Neutrophil (primary cell): Measurements from ENCODE around the gene LIME1.

Source experiments
- H3K27ac ChIP-seq: fragments of 200-600 bp; sonication (generic); 2 replicates; pipeline ENCODE4 v1.5.1; 2016; ENCODE audit warnings: mild to moderate bottlenecking, moderate library complexity
- H3K27me3 ChIP-seq: fragments of 200-600 bp; sonication (generic); 2 replicates; pipeline ENCODE4 v1.6.0; 2016; ENCODE audit warnings: mild to moderate bottlenecking
- H3K36me3 ChIP-seq: fragments of 200-600 bp; sonication (generic); 2 replicates; pipeline ENCODE4 v1.5.1; 2017
- H3K4me1 ChIP-seq, 2 experiments: fragments of 200-600 bp in 1 of 2; sonication (generic) in 1 of 2; 1 replicate in 1 of 2; 2 replicates in 1 of 2; pipeline versions ENCODE4 v1.5.1 to v1.6.1; 2013 to 2016; ENCODE audit warnings: low read depth in 1 of 2, low read length in 1 of 2, mild to moderate bottlenecking in 1 of 2, moderate library complexity in 1 of 2; ENCODE audit not compliant: control insufficient read depth in 1 of 2, insufficient read depth in 1 of 2
- H3K4me3 ChIP-seq, 2 experiments: fragments of 200-600 bp in 1 of 2; sonication (generic) in 1 of 2; 1 replicate in 1 of 2; 2 replicates in 1 of 2; pipeline ENCODE4 v1.5.1; 2013 to 2016; ENCODE audit warnings: low read depth in 1 of 2, low read length in 1 of 2, mild to moderate bottlenecking in 1 of 2, moderate library complexity in 1 of 2
- H3K9me3 ChIP-seq: fragments of 200-600 bp; sonication (generic); 2 replicates; pipeline ENCODE4 v1.5.1; 2016
- TF ChIP-seq, protein P1 (sequence below): fragments of 200-600 bp; sonication (generic); IDR thresholded peaks from 2 replicates; pipeline ENCODE4 v1.5.1; 2016; ENCODE audit warnings: antibody characterized with exemption

Gene LIME1

DNA sequence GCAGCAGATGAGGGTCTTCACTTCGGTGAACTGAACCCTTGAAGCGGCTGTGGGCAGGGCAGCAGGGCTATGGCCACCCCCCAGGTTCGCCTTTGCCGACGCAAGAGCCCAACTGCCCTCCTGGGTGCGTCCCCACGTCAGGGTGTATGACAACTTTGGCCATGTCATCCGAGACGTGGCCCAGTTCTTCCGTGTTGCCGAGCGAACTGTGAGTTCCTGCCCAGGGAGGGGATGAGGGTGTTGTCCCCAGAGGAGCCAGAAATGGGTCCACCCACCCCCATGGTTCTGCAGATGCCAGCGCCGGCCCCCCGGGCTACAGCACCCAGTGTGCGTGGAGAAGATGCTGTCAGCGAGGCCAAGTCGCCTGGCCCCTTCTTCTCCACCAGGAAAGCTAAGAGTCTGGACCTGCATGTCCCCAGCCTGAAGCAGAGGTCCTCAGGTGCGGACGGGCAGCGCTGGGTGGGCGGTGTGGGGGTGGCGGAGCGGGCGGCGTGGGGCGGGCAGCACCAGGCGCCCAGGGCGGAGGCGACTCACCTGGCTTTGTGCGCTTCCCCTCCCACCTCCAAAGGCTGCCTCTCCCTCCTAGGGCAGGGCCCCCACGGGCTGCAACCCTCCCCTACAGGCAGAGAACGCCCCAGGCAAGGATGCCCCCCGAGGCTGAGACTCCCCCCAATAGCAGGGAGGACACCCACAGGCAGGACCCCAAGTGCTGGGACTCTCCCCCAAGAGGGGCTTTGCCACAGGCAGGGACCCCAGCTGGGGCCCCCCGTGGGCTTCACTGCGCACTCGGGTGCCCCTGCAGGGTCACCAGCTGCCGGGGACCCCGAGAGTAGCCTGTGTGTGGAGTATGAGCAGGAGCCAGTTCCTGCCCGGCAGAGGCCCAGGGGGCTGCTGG, 46.2 kb upstream of the LIME1 start:
- TF ChIP-seq, protein P1, sequence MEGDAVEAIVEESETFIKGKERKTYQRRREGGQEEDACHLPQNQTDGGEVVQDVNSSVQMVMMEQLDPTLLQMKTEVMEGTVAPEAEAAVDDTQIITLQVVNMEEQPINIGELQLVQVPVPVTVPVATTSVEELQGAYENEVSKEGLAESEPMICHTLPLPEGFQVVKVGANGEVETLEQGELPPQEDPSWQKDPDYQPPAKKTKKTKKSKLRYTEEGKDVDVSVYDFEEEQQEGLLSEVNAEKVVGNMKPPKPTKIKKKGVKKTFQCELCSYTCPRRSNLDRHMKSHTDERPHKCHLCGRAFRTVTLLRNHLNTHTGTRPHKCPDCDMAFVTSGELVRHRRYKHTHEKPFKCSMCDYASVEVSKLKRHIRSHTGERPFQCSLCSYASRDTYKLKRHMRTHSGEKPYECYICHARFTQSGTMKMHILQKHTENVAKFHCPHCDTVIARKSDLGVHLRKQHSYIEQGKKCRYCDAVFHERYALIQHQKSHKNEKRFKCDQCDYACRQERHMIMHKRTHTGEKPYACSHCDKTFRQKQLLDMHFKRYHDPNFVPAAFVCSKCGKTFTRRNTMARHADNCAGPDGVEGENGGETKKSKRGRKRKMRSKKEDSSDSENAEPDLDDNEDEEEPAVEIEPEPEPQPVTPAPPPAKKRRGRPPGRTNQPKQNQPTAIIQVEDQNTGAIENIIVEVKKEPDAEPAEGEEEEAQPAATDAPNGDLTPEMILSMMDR: no peak
- Histone ChIP-seq H3K27ac (no peak overlapping the region), H3K27me3 (no peaks in the 10 kb centered on the region), H3K4me1 (peaks cover 11 to 12% of the 10 kb centered on the region in 2 experiments), H3K9me3 (no peaks in the 10 kb centered on the region), H3K4me3 (no peak overlapping the region), H3K36me3 (peaks cover 17% of the 10 kb centered on the region)

DNA sequence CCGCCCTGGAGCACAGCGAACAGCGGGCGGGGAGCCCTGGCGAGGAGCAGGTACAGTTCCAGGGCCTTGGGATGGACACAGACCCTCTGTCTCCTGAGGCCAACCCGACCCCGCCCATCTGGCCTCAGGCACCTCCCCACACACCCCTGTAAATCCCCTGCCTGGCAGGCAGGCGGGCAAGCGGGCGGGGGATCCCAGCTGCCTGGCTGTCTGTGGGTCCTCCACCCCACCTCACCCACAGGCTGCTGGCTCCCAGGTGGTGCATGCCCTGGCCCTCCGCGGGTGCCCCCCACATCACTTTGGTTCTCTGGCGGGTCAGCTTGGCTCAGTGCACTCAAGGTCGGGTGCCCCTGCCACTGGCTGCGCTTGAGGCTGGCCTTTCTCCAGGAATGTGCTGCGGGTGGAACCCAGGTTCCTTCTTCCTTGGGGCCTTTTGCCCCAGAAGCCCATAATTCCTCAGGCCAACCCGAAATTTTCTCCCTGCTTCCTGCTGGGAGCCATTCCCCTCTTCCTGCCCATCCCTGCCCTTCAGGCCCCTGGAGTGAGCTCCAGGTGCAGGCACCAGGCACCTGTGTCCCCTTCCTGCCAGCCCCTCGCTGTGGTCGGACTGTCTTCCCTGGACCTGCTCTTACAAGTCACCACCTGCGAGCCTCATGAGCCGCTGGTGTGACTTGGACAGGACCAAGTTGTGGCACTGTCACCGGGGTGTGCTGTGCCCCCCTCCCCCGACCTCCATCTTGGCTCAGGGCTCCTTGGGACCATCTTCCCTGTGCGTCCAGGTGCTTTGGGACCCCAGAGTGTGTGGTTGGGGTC, 45.4 kb upstream of the LIME1 start:
- peaks cover 4% of the 10 kb centered on the region for H3K27me3 ChIP-seq
- TF ChIP-seq, protein P1: no peak
- H3K27ac ChIP-seq: no peak overlapping the region
- H3K4me1 ChIP-seq: peaks cover 11 to 12% of the 10 kb centered on the region in 2 experiments
- H3K4me3 ChIP-seq: no peak overlapping the region
- no peaks in the 10 kb centered on the region for H3K9me3 ChIP-seq
- H3K36me3 ChIP-seq: peaks cover 22% of the 10 kb centered on the region

DNA sequence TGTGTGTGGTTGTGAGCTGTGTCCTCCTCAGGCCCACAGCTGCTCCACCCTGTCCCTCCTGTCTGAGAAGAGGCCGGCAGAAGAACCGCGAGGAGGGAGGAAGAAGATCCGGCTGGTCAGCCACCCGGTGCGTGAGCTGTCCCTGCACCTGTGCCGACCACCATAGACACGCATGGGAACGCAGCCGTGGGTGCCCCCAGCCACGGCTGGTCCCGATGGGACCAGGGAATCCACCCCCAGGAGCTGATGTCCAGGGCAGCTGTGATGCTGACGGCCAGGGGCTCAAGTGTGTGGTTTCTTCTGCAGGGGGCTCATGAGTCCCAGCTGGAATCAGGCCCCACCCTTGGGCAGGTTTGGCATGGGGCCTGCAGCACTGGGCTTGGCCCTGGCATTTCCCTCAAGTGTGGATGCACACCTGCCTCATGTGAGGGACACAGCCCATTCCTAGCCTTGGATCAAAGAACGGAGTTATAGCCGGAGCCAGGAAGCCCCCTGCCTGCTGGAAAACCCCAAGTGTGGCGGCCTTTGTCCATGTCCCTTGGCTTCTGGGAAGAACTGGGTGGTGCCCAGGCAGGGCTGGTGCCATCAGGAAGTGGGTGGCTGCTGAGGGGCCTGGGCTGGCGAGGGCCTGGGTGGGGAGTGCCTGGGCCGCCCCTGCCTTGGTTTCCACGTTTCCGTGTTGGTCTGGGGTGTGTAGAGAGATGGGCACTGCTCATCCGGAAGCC, 44.6 kb upstream of the LIME1 start:
- no peak overlapping the region for H3K27ac ChIP-seq
- peaks cover 5 to 10% of the 10 kb centered on the region in 2 experiments for H3K4me1 ChIP-seq
- no peaks in the 10 kb centered on the region for H3K9me3 ChIP-seq
- no peak overlapping the region for H3K4me3 ChIP-seq
- peaks cover 12% of the 10 kb centered on the region for H3K27me3 ChIP-seq
- peaks cover 22% of the 10 kb centered on the region for H3K36me3 ChIP-seq
- TF ChIP-seq, protein P1: no peak

DNA sequence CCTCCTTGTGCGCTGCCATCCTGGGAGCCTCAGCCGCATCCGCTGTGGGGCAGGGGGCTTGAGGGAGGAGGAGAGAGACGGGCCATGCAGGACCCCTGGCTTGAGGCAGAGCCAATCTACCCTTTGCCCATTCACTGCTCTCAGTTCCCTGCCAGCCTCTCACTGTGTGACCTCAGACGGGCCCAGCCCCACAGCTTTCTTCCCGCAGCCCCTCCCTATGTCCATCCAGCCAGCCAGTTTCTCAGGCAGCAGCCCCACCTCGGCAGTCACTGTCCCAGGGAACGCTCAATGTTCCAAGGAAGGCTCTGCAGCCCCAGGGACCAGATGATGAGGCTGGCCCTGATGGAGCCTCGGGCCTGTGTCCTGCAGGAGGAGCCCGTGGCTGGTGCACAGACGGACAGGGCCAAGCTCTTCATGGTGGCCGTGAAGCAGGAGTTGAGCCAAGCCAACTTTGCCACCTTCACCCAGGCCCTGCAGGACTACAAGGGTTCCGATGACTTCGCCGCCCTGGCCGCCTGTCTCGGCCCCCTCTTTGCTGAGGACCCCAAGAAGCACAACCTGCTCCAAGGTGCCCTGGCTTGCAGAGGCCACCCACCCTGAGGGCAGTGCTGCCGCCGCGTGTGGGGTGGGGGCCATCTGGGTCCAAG, 43.9 kb upstream of the LIME1 start:
- Histone ChIP-seq H3K9me3 (no peaks in the 10 kb centered on the region), H3K36me3 (peaks cover 22% of the 10 kb centered on the region), H3K27me3 (peaks cover 19% of the 10 kb centered on the region), H3K4me1 (peaks cover 0 to 4% of the 10 kb centered on the region in 2 experiments), H3K27ac (no peak overlapping the region), H3K4me3 (no peak overlapping the region)
- TF ChIP-seq, protein P1: no peak
